ENCODE results near the gene CREB3L1.

The CREB3L1 gene

GRCh38 chr11:46364791-46365190 lies 87.3 kb downstream of the CREB3L1 start:
- DNase-seq (ENCODE audit: low read depth), result no peak

GRCh38 chr11:46366260-46366659 lies 88.8 kb downstream of the CREB3L1 start:
- no peak for DNase-seq (ENCODE audit: low read depth)

DNA sequence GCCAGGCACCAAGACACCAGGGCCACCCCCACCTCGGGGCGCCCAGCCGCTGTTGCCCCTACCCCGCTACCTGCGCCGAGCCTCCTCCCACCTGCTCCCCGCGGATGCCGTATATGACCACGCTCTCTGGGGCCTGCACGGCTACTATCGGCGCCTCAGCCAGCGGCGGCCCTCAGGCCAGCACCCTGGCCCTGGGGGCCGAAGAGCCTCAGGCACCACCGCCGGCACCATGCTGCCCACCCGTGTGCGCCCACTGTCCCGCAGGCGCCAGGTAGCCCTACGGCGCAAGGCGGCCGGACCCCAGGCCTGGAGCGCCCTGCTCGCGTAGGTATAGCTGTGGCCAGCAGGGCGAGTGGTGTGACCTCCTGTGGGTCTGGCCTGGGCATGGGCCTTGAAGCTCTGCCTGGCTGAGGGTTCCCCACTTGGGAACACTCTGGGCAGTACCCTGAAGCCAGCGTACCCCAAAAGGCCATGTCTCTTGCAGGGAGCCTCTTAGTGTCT lies 89.2 kb downstream of the CREB3L1 start:
- no peak for DNase-seq (ENCODE audit: low read depth)

- DNase-seq (ENCODE audit: low read depth), result peak; percentile 67
Observed at GRCh38 chr11:46367244-46367915, 89.9 kb downstream of the CREB3L1 start.

GRCh38 chr11:46367916-46368267 lies 90.4 kb downstream of the CREB3L1 start:
- DNase-seq (ENCODE audit: low read depth), result no peak

GRCh38 chr11:46369458-46370152 lies 92.1 kb downstream of the CREB3L1 start:
- no peak for DNase-seq (ENCODE audit: low read depth)

DNA sequence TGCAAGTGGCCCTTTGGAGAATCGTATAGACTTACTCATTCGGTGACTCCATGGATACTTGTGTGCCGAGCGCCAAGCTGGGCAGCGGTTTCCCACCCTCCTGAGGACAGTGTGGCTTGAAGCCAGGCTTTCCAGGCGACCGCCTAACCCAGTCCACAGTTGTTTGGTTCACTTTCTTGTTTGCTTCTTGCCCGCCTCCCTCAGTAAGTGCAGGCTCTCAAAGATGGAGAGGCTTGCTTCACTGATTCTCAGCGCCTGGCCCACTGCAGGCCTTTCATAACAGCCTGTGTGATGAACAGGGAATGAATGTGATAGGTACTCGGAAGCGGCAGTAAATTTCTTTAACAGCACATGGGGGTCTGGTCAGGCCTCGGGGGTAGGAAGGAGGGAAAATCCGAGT lies 92.8 kb downstream of the CREB3L1 start:
- DNase-seq (ENCODE audit: low read depth), result no peak
